Effector memory CD4-positive, alpha-beta T cell (primary cell): Measurements from ENCODE around the gene RAB40C.
A peak's percentile ranks its signal among the peaks of the same experiment; 100 is the strongest.

Experiments
- DNase-seq, 3 donors: peaks; one replicate each; pipeline ENCODE4 v3.0.0-alpha.2; 2020
- H3K27ac ChIP-seq: 2 replicates; pipeline ENCODE4 v1.7.0; 2013; ENCODE audit warnings: mild to moderate bottlenecking, low read length, moderate library complexity; ENCODE audit not compliant: insufficient read depth, poor library complexity, severe bottlenecking
- H3K27me3 ChIP-seq: replicated peaks from 2 replicates; pipeline ENCODE4 v1.7.0; 2013; ENCODE audit warnings: mild to moderate bottlenecking, low read length; ENCODE audit not compliant: insufficient read depth, control insufficient read depth, poor library complexity, severe bottlenecking
- H3K36me3 ChIP-seq: 2 replicates; pipeline ENCODE4 v1.7.0; 2013; ENCODE audit warnings: mild to moderate bottlenecking, low read length, moderate library complexity; ENCODE audit not compliant: control insufficient read depth, insufficient read depth
- H3K4me1 ChIP-seq: 2 replicates; pipeline ENCODE4 v1.7.0; 2013; ENCODE audit warnings: low read length, mild to moderate bottlenecking; ENCODE audit not compliant: control insufficient read depth, insufficient read depth, poor library complexity, severe bottlenecking
- H3K4me3 ChIP-seq: 2 replicates; pipeline ENCODE4 v1.7.0; 2013; ENCODE audit warnings: low read length, low read depth, mild to moderate bottlenecking; ENCODE audit not compliant: insufficient read depth, poor library complexity, severe bottlenecking
- H3K9me3 ChIP-seq: 2 replicates; pipeline ENCODE4 v1.7.0; 2013; ENCODE audit warnings: mild to moderate bottlenecking, low read length, moderate library complexity; ENCODE audit not compliant: control insufficient read depth

The RAB40C gene

DNA sequence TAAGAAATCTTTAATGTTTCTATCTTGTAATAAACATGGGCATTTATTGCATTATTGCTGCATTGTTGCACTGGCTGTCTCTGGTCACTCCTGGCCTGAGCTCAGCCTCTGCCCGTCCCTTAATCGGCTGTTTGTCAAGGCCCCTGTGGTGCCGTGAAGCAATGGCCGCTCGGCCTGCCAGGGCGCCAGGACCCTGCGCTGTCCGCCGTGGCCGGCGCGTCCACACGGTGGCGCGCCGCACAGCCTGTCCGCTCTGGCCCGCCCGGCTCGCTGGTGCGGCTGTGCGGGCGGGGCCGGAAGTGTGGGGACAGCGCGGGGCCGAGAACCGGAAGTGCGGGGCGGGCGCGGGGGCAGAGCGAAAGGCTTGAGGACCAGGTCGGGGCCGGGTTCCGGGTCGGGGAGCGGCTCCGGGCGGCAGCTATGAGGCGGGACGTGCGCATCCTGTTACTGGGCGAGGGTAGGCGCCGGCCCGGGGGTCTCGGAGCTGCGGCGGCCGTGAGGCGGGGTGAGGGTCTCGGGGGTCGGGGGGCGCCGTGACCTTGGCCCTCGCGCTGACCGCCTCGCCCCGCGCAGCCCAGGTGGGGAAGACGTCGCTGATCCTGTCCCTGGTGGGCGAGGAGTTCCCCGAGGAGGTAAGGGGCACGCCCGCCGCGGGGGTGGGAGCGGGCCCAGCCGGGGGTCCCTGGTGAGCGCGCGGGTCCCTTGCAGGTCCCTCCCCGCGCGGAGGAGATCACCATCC, 78.1 kb downstream of the RAB40C start, which contains the start of gene RHOT2:
TSS of gene RHOT2 (plus strand) at position 353 of the 739 bp plus-strand sequence. CDS start at position 421, 68 bp downstream.
- peaks cover 19% of the 10 kb centered on the region for H3K4me1 ChIP-seq
- peak; percentile 82 to 86 (median 85) for DNase-seq
- H3K27me3 ChIP-seq: no peaks in the 10 kb centered on the region
- peaks cover 39% of the 10 kb centered on the region for H3K36me3 ChIP-seq
- peak within 1 kb of the TSS; percentile 80 for H3K4me3 ChIP-seq
- H3K9me3 ChIP-seq: no peaks in the 10 kb centered on the region
- H3K27ac ChIP-seq: peak within 1 kb of the TSS; percentile 78

DNA sequence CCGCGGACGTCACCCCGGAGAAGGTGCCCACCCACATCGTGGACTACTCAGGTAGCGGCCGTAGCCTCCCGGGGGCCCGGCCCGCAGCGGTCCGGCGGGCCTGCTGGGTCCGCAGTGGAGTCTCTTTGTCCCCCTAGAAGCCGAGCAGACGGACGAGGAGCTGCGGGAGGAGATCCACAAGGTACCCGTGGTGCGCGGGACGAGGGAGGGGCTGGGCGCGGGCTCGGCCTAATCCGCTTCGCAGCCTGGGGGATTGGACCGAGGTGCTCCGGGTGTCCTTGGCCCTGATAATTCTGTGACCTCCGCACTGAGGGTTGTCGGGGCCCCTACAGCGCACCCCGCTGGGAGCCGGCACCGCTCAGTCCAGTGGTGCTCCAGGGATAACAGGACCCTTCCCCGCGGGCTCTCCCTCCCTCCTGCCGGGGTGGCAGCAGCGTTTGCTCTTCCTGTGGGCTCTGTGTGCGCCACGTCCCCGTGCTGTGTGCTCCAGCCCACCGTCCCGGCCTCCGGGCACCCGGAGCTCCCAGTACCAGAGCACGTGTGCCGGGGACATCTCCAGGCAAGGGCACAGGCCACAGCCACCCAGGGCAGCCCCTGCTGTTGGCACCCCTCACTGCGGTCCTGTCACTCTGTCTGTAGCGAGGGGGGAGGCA, 78.8 kb downstream of the RAB40C start:
- Histone ChIP-seq H3K27ac (peak overlapping the region; percentile 78), H3K4me1 (peaks cover 19% of the 10 kb centered on the region), H3K36me3 (peaks cover 45% of the 10 kb centered on the region), H3K4me3 (peak overlapping the region; percentile 80), H3K27me3 (no peaks in the 10 kb centered on the region), H3K9me3 (no peaks in the 10 kb centered on the region)
- DNase-seq: no peak

DNA sequence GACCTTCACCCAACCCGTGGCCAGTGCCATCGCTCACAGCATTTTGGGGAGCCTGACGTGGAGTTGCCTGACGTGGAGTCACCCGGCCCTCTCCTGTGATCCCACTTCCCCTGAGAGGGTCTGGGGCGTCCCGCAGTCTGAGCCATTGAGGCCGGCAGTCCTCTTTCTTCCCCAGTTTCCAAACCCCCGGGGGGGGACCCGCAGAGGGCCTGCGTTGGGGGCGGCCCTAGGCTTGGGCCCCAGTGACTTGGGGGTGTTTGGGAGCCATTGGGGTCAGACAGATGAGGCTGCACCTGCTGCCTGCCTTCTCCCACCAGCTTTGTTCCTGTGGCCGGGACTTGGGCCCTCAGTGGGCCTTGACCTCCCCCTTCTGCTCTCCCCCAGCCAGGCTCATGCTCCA, 79.8 kb downstream of the RAB40C start:
- Histone ChIP-seq H3K36me3 (peaks cover 48% of the 10 kb centered on the region), H3K9me3 (no peaks in the 10 kb centered on the region), H3K27ac (no peak overlapping the region), H3K4me3 (no peak overlapping the region), H3K4me1 (peaks cover 19% of the 10 kb centered on the region), H3K27me3 (no peaks in the 10 kb centered on the region)
- no peak for DNase-seq

DNA sequence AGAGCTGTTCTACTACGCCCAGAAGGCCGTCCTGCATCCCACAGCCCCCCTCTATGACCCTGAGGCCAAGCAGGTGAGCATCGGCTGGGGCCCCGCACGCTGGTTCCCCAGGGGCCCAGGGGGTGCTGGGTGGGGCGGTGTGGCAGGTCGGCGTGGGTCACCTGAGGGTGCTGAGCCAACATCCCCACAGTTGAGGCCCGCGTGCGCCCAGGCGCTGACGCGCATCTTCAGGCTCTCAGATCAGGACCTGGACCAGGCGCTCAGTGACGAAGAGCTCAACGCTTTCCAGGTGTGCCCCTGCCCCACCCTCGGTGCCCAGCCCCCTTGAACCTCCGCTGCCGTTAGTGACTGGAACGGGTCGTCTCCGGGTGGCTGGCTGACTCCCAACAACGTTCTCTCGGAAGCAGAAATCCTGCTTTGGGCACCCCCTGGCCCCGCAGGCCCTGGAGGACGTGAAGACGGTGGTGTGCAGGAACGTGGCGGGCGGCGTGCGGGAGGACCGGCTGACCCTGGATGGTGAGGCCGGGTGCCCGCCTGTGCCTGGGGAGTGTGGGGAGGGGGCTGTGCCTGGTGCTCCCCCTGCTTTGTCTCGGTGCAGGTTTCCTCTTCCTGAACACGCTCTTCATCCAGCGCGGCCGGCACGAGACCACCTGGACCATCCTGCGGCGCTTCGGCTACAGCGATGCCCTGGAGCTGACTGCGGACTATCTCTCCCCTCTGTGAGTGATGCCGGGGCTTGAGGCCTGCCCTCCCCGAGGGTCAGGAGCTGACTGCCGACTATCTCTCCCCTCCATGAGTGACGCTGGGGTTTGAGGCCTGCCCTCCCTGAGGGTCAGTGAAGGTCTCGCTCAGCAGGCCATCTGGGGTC, 80.9 kb downstream of the RAB40C start:
- H3K9me3 ChIP-seq: no peaks in the 10 kb centered on the region
- no peaks in the 10 kb centered on the region for H3K27me3 ChIP-seq
- H3K4me1 ChIP-seq: peaks cover 24% of the 10 kb centered on the region
- no peak overlapping the region for H3K27ac ChIP-seq
- H3K4me3 ChIP-seq: no peak overlapping the region
- peaks cover 48% of the 10 kb centered on the region for H3K36me3 ChIP-seq
- DNase-seq: no peak

DNA sequence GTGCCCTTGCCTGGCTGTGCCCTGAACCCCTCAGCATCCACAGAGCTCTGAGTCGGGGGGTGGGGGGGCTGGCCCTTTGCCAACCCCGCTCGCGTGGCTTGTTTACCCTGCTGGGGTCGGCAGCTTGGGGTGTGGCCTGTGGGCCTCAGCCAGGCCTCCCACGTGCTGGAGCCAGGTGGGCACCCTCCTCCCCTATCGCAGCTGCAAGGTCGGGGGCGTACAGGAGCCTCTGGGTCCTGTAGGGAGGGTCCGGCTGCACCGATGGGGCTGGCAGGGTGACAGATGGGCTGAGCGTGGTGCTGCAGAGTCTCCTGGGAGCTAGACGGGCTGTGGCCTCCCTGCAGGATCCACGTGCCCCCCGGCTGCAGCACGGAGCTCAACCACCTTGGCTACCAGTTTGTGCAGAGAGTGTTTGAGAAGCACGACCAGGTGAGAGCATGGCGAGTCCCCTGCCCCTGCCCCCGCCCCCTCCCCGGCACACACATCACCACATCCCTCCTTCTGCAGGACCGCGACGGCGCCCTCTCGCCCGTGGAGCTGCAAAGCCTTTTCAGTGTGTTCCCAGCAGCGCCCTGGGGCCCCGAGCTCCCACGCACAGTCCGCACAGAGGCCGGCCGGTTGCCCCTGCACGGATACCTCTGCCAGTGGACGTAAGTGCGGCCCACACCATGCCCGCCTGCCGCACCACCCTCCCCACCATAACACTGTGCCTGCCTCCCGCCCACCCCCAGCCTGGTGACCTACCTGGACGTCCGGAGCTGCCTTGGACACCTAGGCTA, 81.7 kb downstream of the RAB40C start:
- Histone ChIP-seq H3K4me1 (peaks cover 29% of the 10 kb centered on the region), H3K36me3 (peaks cover 48% of the 10 kb centered on the region), H3K4me3 (no peak overlapping the region), H3K27me3 (no peaks in the 10 kb centered on the region), H3K27ac (no peak overlapping the region), H3K9me3 (no peaks in the 10 kb centered on the region)
- DNase-seq: no peak

GRCh38 chr16:672371-672770, 82.5 kb downstream of the RAB40C start:
- H3K4me3 ChIP-seq: no peak overlapping the region
- H3K9me3 ChIP-seq: no peaks in the 10 kb centered on the region
- no peak overlapping the region for H3K27ac ChIP-seq
- peaks cover 48% of the 10 kb centered on the region for H3K36me3 ChIP-seq
- peaks cover 29% of the 10 kb centered on the region for H3K4me1 ChIP-seq
- no peaks in the 10 kb centered on the region for H3K27me3 ChIP-seq
- DNase-seq: no peak

- Histone ChIP-seq H3K36me3 (peaks cover 48% of the 10 kb centered on the region), H3K27me3 (no peaks in the 10 kb centered on the region), H3K9me3 (no peaks in the 10 kb centered on the region), H3K27ac (no peak overlapping the region), H3K4me1 (peaks cover 25% of the 10 kb centered on the region), H3K4me3 (no peak overlapping the region)
- no peak for DNase-seq
These were observed 83.0 kb downstream of the RAB40C start for GRCh38 chr16:672851-673250.

GRCh38 chr16:673399-673991, 83.6 kb downstream of the RAB40C start:
- Histone ChIP-seq H3K9me3 (no peaks in the 10 kb centered on the region), H3K36me3 (peaks cover 48% of the 10 kb centered on the region), H3K4me3 (no peak overlapping the region), H3K27me3 (no peaks in the 10 kb centered on the region), H3K4me1 (peaks cover 21% of the 10 kb centered on the region), H3K27ac (no peak overlapping the region)
- DNase-seq: no peak

DNA sequence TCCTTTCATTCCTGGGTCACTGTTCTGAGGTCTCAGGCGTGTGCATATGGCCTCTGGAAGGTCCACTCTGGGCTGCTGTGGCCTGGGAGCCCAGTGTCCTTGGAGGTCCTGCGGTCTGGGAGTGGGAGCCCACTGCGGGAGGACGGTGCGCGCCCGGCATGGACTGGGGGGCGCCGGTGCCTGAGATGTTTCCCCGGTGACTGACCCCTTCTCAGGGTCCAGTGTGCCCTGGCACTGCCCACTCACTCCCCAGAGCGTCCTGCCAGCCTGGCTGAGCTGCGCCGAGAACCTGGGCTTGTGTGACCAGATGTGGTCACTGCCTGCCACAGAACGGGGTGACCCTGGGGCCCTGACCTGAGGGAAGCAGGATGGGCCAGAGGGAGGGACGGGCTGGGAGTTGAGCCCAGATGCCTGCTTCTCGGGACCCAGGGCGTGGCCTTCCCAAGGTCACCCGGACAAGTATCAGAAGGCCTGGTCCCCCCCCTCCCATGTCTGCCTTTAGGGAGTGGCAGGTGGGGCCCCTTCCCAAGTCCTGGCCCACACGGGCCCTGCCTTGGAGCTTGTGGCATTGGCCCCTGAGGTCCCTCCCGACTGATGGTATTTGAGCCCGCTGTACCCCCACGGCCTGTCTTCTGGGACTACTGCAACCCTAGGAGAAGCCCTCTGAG, 84.5 kb downstream of the RAB40C start:
- Histone ChIP-seq H3K27me3 (no peaks in the 10 kb centered on the region), H3K27ac (no peak overlapping the region), H3K9me3 (no peaks in the 10 kb centered on the region), H3K4me3 (no peak overlapping the region), H3K4me1 (peaks cover 24% of the 10 kb centered on the region), H3K36me3 (peaks cover 45% of the 10 kb centered on the region)
- no peak for DNase-seq
